H1 (cell line): ENCODE measurements around the gene ARTN. TPM values are rescaled to one million over a fixed set of nuclear protein-coding genes. Genes with fewer than 3 reads are reported as not detected.

ENCODE experiments used
- CTCF ChIA-PET: fragments of 300-600 bp; sonication (Branson Sonifier 250); formaldehyde crosslinking; loops from one replicate; lab custom pipeline; 2021; ENCODE audit not compliant: partially characterized antibody; lab: Charles Lee
- POLR2A ChIA-PET: fragments of 300-600 bp; sonication (Branson Sonifier 250); formaldehyde crosslinking; loops from one replicate; lab custom pipeline; 2021; ENCODE audit warnings: inconsistent platforms; ENCODE audit not compliant: partially characterized antibody; lab: Charles Lee
- DNase-seq, 2 experiments: peaks; one replicate each; pipeline versions ENCODE4 v3.0.0 to v3.0.0-alpha.2; 2010 to 2022; ENCODE audit warnings: low spot score in 2 of 2, low read depth in 1 of 2, mixed read lengths in 1 of 2
- FAIRE-seq: peaks from 2 replicates; lab custom pipeline; 2011; peaks lifted over from hg19 to GRCh38; lab: Jason Lieb, UNC
- H2AFZ ChIP-seq: 2 replicates; pipeline ENCODE4 v1.8.1; 2012; ENCODE audit warnings: low read length, inconsistent platforms
- H2AK5ac ChIP-seq: 2 replicates; pipeline ENCODE4 v1.6.1; 2013; ENCODE audit warnings: low read depth, low read length
- H2BK120ac ChIP-seq: replicated peaks from 2 replicates; pipeline ENCODE3; 2013; ENCODE audit warnings: low read depth, low read length, inconsistent platforms
- H2BK12ac ChIP-seq: 2 replicates; pipeline ENCODE4 v1.6.1; 2013; ENCODE audit warnings: low read depth, low read length
- H2BK15ac ChIP-seq: 2 replicates; pipeline ENCODE4 v1.6.1; 2013; ENCODE audit warnings: low read length
- H2BK20ac ChIP-seq: 2 replicates; pipeline ENCODE4 v1.6.1; 2013; ENCODE audit warnings: low read length
- H2BK5ac ChIP-seq: 2 replicates; pipeline ENCODE4 v1.6.1; 2013; ENCODE audit warnings: low read depth, low read length
- H3K14ac ChIP-seq: 2 replicates; pipeline ENCODE4 v1.6.1; 2013; ENCODE audit warnings: inconsistent platforms; ENCODE audit not compliant: insufficient read length
- H3K18ac ChIP-seq: 2 replicates; pipeline ENCODE4 v1.6.1; 2013; ENCODE audit warnings: low read length; ENCODE audit errors: extremely low read depth
- H3K23ac ChIP-seq: 2 replicates; pipeline ENCODE4 v1.6.1; 2013; ENCODE audit warnings: inconsistent platforms; ENCODE audit not compliant: insufficient read length
- H3K23me2 ChIP-seq: 2 replicates; pipeline ENCODE4 v1.6.1; 2013; ENCODE audit warnings: low read depth, low read length
- H3K27ac ChIP-seq: 2 replicates; pipeline ENCODE4 v1.6.1; 2011; ENCODE audit warnings: low read depth, low read length, inconsistent platforms
- H3K27me3 ChIP-seq, 4 experiments: replicated peaks in 1 of 4; 1 replicate in 1 of 4; 2 replicates in 3 of 4; pipeline versions ENCODE4 v1.6.1 to v1.8.1; 2011 to 2013; ENCODE audit warnings: low read length in 3 of 4, mild to moderate bottlenecking in 3 of 4, inconsistent platforms in 2 of 4, mixed read lengths in 2 of 4, moderate library complexity in 1 of 4; ENCODE audit not compliant: control insufficient read depth in 3 of 4, insufficient read depth in 3 of 4; ENCODE audit errors: extremely low read depth in 1 of 4
- H3K36me3 ChIP-seq, 4 experiments: 2 replicates each; pipeline versions ENCODE4 v1.6.1 to v1.8.1; 2011 to 2013; ENCODE audit warnings: mild to moderate bottlenecking in 4 of 4, low read length in 3 of 4, moderate library complexity in 2 of 4, control low read depth in 1 of 4, inconsistent platforms in 1 of 4; ENCODE audit not compliant: insufficient read depth in 4 of 4, control insufficient read depth in 2 of 4
- H3K4ac ChIP-seq: replicated peaks from 2 replicates; pipeline ENCODE3; 2013; ENCODE audit warnings: low read length, low read depth, mixed read lengths, inconsistent platforms; ENCODE audit not compliant: insufficient read length
- H3K4me1 ChIP-seq, 4 experiments: replicated peaks in 1 of 4; 1 replicate in 1 of 4; 2 replicates in 3 of 4; pipeline versions ENCODE4 v1.6.1 to v1.8.1; 2011 to 2013; ENCODE audit warnings: low read length in 3 of 4, inconsistent platforms in 2 of 4, mixed read lengths in 1 of 4; ENCODE audit not compliant: insufficient read depth in 4 of 4, control insufficient read depth in 3 of 4
- H3K4me2 ChIP-seq, 2 experiments: 2 replicates each; pipeline versions ENCODE4 v1.6.1 to v1.8.1; 2011 to 2013; ENCODE audit warnings: low read depth in 2 of 2, low read length in 2 of 2, control low read depth in 1 of 2, inconsistent platforms in 1 of 2, mild to moderate bottlenecking in 1 of 2; ENCODE audit not compliant: insufficient read depth in 1 of 2
- H3K4me3 ChIP-seq, 4 experiments: fragments of 200-600, 300-600 bp in 1 of 4; sonication (generic), shearing (Covaris generic), sonication (Bioruptor Twin) in 1 of 4; 2 replicates each; pipeline versions ENCODE4 v1.5.1 to v1.8.1; 2011 to 2016; ENCODE audit warnings: low read length in 4 of 4, low read depth in 3 of 4, control low read depth in 2 of 4, inconsistent platforms in 2 of 4, mild to moderate bottlenecking in 2 of 4, mixed read lengths in 1 of 4, moderate library complexity in 1 of 4; ENCODE audit not compliant: insufficient read depth in 2 of 4; ENCODE audit errors: extremely low read depth in 1 of 4
- H3K56ac ChIP-seq: replicated peaks from 2 replicates; pipeline ENCODE3; 2013; ENCODE audit warnings: low read depth, mild to moderate bottlenecking, mixed read lengths, low read length, inconsistent platforms; ENCODE audit not compliant: insufficient read length
- H3K79me1 ChIP-seq: 2 replicates; pipeline ENCODE4 v1.6.1; 2013; ENCODE audit warnings: low read depth, low read length, control low read depth
- H3K79me2 ChIP-seq, 2 experiments: 2 replicates each; pipeline versions ENCODE4 v1.6.1 to v1.8.1; 2012 to 2013; ENCODE audit warnings: low read length in 2 of 2, mild to moderate bottlenecking in 2 of 2, inconsistent platforms in 1 of 2; ENCODE audit not compliant: insufficient read depth in 2 of 2, control insufficient read depth in 1 of 2
- H3K9ac ChIP-seq, 4 experiments: replicated peaks in 1 of 4; 1 replicate in 1 of 4; 2 replicates in 3 of 4; pipeline versions ENCODE4 v1.6.1 to v1.8.1; 2011 to 2013; ENCODE audit warnings: low read depth in 3 of 4, low read length in 3 of 4, control low read depth in 2 of 4, mild to moderate bottlenecking in 2 of 4, moderate library complexity in 2 of 4, inconsistent platforms in 1 of 4; ENCODE audit errors: extremely low read depth in 1 of 4
- H3K9me3 ChIP-seq, 2 experiments: 2 replicates each; pipeline versions ENCODE4 v1.6.1 to v1.8.1; 2012 to 2013; ENCODE audit warnings: mild to moderate bottlenecking in 2 of 2, moderate library complexity in 2 of 2, control low read depth in 1 of 2, inconsistent platforms in 1 of 2, low read depth in 1 of 2, low read length in 1 of 2, mixed read lengths in 1 of 2; ENCODE audit not compliant: insufficient read depth in 2 of 2
- H4K20me1 ChIP-seq, 2 experiments: replicated peaks in 1 of 2; 2 replicates each; pipeline versions ENCODE3 to v1.8.1; 2011 to 2013; ENCODE audit warnings: inconsistent platforms in 2 of 2, low read length in 2 of 2, mild to moderate bottlenecking in 1 of 2; ENCODE audit not compliant: insufficient read depth in 2 of 2, control insufficient read depth in 1 of 2
- H4K5ac ChIP-seq: 2 replicates; pipeline ENCODE4 v1.6.1; 2013; ENCODE audit warnings: low read length, low read depth, mixed read lengths, inconsistent platforms; ENCODE audit not compliant: insufficient read length
- H4K8ac ChIP-seq: 2 replicates; pipeline ENCODE4 v1.8.0; 2013; ENCODE audit warnings: mild to moderate bottlenecking, moderate library complexity, low read length, inconsistent platforms; ENCODE audit not compliant: insufficient read depth; ENCODE audit errors: extremely low read depth
- H4K91ac ChIP-seq: replicated peaks from 2 replicates; pipeline ENCODE3; 2013; ENCODE audit warnings: low read length, mixed read lengths, inconsistent platforms; ENCODE audit not compliant: insufficient read length
- ASH2L ChIP-seq: fragments of 200-600, 300-600 bp; sonication (generic); IDR thresholded peaks from one replicate; pipeline ENCODE4 v1.7.1; 2017; ENCODE audit warnings: low read length
- CHD1 ChIP-seq: IDR thresholded peaks from 2 replicates; pipeline ENCODE4 v1.6.1; 2012; ENCODE audit warnings: low read depth, low read length, improper control_type of control experiment
- GABPA ChIP-seq: IDR thresholded peaks from 2 replicates; pipeline ENCODE4 v1.6.1; 2011; ENCODE audit warnings: mild to moderate bottlenecking, low read length, moderate library complexity, borderline replicate concordance; ENCODE audit not compliant: insufficient read depth
- NANOG ChIP-seq: IDR thresholded peaks from 2 replicates; pipeline ENCODE4 v1.6.1; 2011; ENCODE audit warnings: low read length, low read depth, mild to moderate bottlenecking, inconsistent platforms; ENCODE audit not compliant: insufficient read depth, poor library complexity, severe bottlenecking
- SIN3A ChIP-seq, 2 experiments: IDR thresholded peaks in 1 of 2; conservative IDR thresholded peaks in 1 of 2; 2 replicates each; pipeline ENCODE4 v1.6.1; 2011 to 2012; ENCODE audit warnings: low read length in 2 of 2, improper control_type of control experiment in 1 of 2, low read depth in 1 of 2, mild to moderate bottlenecking in 1 of 2
- TBP ChIP-seq: IDR thresholded peaks from 2 replicates; pipeline ENCODE4 v1.6.1; 2011; ENCODE audit warnings: low read depth, low read length, improper control_type of control experiment
- YY1 ChIP-seq: IDR thresholded peaks from 2 replicates; pipeline ENCODE4 v1.6.1; 2011; ENCODE audit warnings: low read depth, mild to moderate bottlenecking, low read length
- WGBS, 2 experiments: shearing (Covaris generic) in 1 of 2; methylation state at CpG; one replicate each; pipeline versions ENCODE4 v1.1.6 to v1.1.7; 2013 to 2015; ENCODE audit warnings: low lambda C conversion rate in 2 of 2, mixed read lengths in 2 of 2, inconsistent platforms in 1 of 2, low coverage in 1 of 2, missing lambda C conversion rate in 1 of 2; ENCODE audit not compliant: insufficient replicate concordance in 2 of 2, insufficient coverage in 1 of 2, insufficient read length in 1 of 2; ENCODE audit errors: extremely low coverage in 1 of 2, missing lambda C conversion rate in 1 of 2; 5-methylcytosine and 5-hydroxymethylcytosine counted together
- polyA plus RNA-seq, 7 experiments: library from polyadenylated mRNA; depleted of rRNA in 3 of 7; stranded (reverse) in 5 of 7; unstranded in 2 of 7; fragments of >200 nt in 5 of 7; fragments of 200-250 nt in 2 of 7; gene quantifications; 1 replicate in 5 of 7; 2 replicates in 1 of 7; 4 replicates in 1 of 7; pipeline versions ENCODE4 v1.2.1 to v1.2.3, GENCODE V29; 2011 to 2013; ENCODE audit warnings: missing spikeins in 2 of 7, mixed read lengths in 2 of 7
- total RNA-seq: library from RNA; stranded (reverse); fragmentation: NEBNext Ultra II Directional; extraction: Animal tissue kit (Norgen Biotek cat#: 25700); gene quantifications from 2 replicates; pipeline ENCODE4 v1.2.1, GENCODE V29; 2021

Gene ARTN
- total and polyA plus RNA-seq, 2 of the 8 experiments (the other 6 are each of a cell fraction or from before 2014, with no cell fraction given) = 13.5 to 22.7 TPM

- Histone ChIP-seq H4K8ac (no peak overlapping the region), H2BK5ac (peak overlapping the region; percentile 60; the same call in 1 of the 2 replicates), H3K18ac (no peak overlapping the region; the same call in 1 of the 2 replicates), H3K4me2 (no peak overlapping the region; a peak in 1 of 4 replicates), H2AFZ (no peak overlapping the region), H3K4me1 (peaks cover 11 to 30% (median 25%) of the 10 kb centered on the region in 4 experiments), H2BK20ac (no peak overlapping the region), H3K56ac (no peak overlapping the region), H3K79me1 (no peaks in the 10 kb centered on the region), H4K91ac (no peak overlapping the region), H3K27ac (no peak overlapping the region), H3K9ac (no peak overlapping the region), H3K4ac (no peak overlapping the region), H3K79me2 (no peaks in the 10 kb centered on the region), H3K23ac (no peak overlapping the region), H3K14ac (no peak overlapping the region), H3K27me3 (peaks cover 0 to 8% (median 4%) of the 10 kb centered on the region in 4 experiments; a peak in 5 of 7 replicates), H3K9me3 (no peaks in the 10 kb centered on the region), H2BK120ac (no peak overlapping the region), H3K4me3 (no peak overlapping the region), H4K5ac (no peak overlapping the region), H2AK5ac (peak overlapping the region; percentile 44), H3K36me3 (no peaks in the 10 kb centered on the region; a peak in 1 of 8 replicates), H3K23me2 (peaks cover 11% of the 10 kb centered on the region; the same call in 1 of the 2 replicates), H4K20me1 (peaks cover 0 to 2% of the 10 kb centered on the region in 2 experiments), H2BK12ac (peak overlapping the region; percentile 68; the same call in 1 of the 2 replicates), H2BK15ac (peak overlapping the region; percentile 72; the same call in 1 of the 2 replicates)
- DNase-seq (no peak), FAIRE-seq (no peak)
- POLR2A ChIA-PET = interaction anchor here (1.4 to 8.0 kb wide), 4 partner anchors 19 to 167 kb away, joined by 3 to 89 read pairs (median 10); no protein-coding TSS in a partner anchor
- 85% methylated on average over 13 of the region's 13 CpGs; no CpG with 5 or more reads in 1 of the 2 experiments for WGBS, 2 experiments
- CTCF ChIA-PET = interaction anchor here (0.7 to 18.6 kb wide), 10 partner anchors 12 to 173 kb away, joined by 3 to 618 read pairs (median 34); partner anchors contain the start of gene IPO13
- TF ChIP-seq TBP (no peak), ASH2L (no peak), SIN3A (conservative IDR thresholded peaks at IDR 0.05 in 1 of 2, IDR thresholded peaks at IDR 0.05 in 1 of 2; ENCODE audit: low read depth in 1 of 2, low read length in 2 of 2) (no peak), YY1 (no peak), CHD1 (no peak), NANOG (no peak), GABPA (no peak)
Observed at GRCh38 chr1:43931711-43932660, 1.6 kb upstream of the ARTN start.
